Body of pancreas (tissue), 4 donors: ENCODE measurements around the gene AKAP7.

ENCODE experiments used
- POLR2A ChIP-seq, 3 donors: fragments of 450-650 bp; IDR thresholded peaks; one replicate each; pipeline ENCODE4 v1.6.1; 2016; ENCODE audit warnings: antibody characterized with exemption in 3 of 3, mild to moderate bottlenecking in 2 of 3
- TF ChIP-seq, protein P1 (sequence below), 7 experiments: fragments of 450-650 bp in 4 of 7; fragments of 200-600 bp in 3 of 7; sonication (generic) in 3 of 7; IDR thresholded peaks; one replicate each; pipeline ENCODE4 v1.5.1; 2016 to 2019; ENCODE audit warnings: antibody characterized with exemption in 7 of 7

DNA sequence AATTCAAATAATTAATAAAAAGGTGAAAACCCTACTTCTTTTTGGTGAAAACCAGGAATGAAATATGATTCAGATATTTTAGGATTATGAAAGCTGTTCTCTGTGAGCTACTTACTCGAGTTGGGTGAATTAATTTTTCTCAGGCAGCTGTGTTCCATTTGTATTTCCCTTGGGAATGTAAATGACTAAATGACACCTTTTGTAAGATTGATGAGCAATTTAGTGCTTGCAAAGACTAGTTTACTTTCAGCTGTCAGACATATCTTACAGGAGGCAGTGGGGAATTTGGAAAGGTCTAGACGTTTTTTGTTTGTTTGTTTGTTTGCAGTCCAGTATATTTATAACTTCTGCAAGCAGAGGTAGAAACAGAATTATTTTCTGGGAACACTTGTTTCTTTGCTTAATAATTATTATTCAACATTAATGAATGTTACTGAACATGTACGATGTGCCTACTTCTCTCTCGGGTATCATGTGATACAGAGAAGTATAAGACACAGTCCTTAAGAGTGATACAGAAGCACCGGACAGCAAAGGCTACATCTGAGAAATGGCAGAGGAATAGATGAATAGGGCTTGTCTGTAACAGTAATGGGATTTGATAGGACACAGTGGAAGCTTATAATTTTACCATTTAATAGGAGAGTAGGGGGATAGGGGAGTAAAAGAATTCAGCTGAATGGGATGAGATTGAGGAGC, 91.3 kb downstream of the AKAP7 start:
- TF ChIP-seq, protein P1, sequence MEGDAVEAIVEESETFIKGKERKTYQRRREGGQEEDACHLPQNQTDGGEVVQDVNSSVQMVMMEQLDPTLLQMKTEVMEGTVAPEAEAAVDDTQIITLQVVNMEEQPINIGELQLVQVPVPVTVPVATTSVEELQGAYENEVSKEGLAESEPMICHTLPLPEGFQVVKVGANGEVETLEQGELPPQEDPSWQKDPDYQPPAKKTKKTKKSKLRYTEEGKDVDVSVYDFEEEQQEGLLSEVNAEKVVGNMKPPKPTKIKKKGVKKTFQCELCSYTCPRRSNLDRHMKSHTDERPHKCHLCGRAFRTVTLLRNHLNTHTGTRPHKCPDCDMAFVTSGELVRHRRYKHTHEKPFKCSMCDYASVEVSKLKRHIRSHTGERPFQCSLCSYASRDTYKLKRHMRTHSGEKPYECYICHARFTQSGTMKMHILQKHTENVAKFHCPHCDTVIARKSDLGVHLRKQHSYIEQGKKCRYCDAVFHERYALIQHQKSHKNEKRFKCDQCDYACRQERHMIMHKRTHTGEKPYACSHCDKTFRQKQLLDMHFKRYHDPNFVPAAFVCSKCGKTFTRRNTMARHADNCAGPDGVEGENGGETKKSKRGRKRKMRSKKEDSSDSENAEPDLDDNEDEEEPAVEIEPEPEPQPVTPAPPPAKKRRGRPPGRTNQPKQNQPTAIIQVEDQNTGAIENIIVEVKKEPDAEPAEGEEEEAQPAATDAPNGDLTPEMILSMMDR (IDR thresholded peaks at IDR 0.05) = no peak
- TF ChIP-seq POLR2A (IDR thresholded peaks at IDR 0.05) = no peak
